GM18502 (cell line): Measurements from ENCODE around the gene KIF26B.
"Not testable (repeated sequence)": the region's sequence is repeated elsewhere in the genome, so short reads cannot be mapped to it uniquely, and the experiment has no call there.

ENCODE experiments used
- ATAC-seq: cut with Tn5 transposase; IDR thresholded peaks from one replicate; pipeline ENCODE4 v1.9.1; 2021; ENCODE audit warnings: mild to moderate bottlenecking; ENCODE audit not compliant: unreplicated experiment, poor library complexity

KIF26B gene

DNA sequence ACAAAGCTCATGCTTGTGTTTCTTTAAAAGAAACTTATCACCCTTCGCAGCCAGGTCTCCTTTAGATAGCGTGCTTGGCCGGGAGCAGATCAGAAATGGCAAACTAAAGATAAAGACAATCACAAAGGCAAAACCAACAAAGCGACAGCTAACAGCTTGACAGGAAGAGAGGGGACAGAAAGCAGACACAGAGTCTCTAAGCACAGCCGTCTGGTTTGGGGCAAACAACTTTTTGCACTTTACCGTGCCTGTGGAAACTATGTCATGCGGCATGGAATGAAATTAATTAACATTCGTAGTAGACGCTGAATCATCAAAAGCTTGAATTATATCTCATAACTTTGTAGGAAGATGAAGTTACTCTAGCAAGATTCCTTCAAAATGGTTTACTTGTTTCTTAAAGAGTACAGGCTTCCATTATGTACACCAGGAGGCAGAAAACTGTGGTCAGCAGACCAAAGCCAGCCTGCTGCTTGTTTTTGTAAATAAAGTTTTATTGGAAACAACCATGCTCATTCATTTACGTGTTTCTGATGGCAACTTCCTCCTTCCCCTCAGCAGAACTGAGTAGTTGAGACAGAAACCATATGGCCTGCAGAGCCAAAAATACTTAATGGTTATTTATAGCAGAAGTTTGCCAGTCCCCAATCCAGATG lies 183.2 kb downstream of the KIF26B start:
- ATAC-seq: no peak

DNA sequence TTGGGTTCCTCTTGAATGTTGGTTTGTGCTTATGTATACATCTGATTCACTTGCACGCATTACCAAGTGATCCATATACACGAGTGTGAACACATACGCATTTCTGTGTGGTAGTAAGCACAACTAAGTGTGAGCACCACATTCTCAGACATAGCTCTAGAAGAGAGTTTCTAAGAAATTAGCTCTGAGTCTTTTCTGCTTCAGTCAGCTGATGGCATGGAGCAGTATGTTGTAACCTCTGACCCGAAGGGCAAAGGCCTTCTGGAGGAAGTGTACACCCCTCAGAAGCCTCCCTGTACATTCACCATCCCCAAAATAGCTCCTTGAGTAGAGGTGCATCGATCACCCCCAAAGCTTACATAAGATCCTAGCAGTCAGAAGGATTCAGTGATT lies 183.7 kb downstream of the KIF26B start:
- ATAC-seq: no peak

DNA sequence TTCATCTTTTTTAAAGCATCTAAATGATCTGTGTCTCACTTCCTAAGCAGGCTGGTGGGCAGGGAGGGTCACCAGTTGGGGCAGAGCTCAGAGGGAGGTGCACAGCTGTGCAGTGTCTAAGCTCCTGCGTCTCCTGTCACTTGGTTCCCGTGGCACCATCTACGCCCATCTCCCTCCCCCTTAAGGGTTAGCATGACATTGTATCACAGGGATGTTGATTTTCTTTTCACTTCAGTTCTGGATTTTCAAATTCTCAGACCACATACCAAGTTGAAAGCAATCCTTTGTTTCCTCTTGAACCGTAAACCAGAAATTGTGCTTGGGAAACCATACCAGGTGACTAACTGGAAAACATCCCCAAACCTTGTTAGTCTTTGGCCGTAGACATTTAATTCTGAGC lies 187.0 kb downstream of the KIF26B start:
- no peak for ATAC-seq

DNA sequence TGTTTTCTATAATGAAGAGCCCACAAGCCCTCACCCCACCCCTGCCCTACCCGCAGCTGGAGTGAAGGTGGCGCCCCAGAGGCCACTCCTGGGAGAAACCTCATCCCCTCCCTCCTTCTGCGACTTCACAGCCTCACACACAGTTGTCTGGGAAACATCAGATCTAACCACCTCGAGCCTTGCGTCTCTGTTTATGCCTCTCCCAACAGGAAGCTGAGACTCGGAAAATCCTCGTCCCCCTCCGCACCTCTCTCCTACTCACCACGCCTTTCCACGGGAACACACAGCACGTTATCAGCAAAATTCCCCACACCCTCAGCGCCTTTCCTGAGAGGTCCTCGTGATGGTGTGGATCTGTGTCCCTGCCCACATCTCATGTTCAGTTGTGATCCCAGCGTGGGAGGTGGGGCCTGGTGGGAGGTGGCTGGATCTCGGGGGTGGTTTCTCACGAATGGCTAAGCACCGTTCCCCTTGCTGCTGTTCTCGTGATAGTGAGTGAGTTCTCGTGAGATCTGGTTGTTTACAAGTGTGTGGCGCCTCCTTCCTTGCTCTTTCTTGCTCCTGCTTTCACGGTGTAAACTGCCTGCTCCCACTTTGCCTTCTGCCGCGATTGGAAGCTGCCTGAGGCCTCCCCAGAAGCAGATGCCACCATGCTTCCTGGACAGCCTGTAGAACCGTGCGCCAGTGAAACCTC lies 190.6 kb downstream of the KIF26B start:
- ATAC-seq: no peak

DNA sequence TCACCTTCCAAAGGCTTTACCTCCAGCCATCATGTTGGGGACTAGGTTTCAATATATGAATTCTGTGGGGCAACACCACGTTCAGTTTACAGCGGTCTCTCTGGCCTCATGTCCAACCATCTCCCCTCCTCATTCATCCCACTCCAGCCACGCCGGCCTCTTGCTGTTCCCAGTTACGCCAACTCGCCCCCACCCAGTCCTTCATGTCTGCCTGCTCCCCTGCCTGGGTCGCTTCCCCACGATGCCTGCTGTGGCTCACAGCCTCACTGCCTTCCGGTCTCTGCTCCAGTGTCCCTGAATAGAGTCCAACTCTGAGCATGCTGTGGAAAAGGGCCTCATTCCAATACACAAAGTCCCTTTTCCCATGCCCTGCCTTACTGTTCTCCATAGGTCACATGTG lies 193.8 kb downstream of the KIF26B start:
- ATAC-seq: no peak

DNA sequence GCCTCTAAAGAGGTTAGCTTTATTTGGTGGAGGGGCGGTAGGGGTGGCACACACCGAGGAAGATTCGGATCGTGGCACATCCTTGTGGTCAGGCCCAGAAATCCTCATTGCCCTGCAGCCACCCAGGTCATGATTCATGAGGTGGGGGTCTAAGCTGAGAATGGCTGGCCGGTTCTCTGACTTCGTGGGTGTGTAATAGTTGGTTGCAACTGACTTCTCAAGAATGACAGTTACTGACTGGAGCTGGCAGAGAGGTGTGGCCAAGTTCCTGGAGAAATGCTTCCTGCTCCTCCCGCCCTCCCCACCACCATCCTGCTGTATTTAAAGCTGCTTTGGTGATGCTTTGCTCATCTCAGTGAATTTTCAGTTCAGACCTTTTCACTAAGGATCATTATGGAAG lies 198.6 kb downstream of the KIF26B start:
- ATAC-seq: no peak

DNA sequence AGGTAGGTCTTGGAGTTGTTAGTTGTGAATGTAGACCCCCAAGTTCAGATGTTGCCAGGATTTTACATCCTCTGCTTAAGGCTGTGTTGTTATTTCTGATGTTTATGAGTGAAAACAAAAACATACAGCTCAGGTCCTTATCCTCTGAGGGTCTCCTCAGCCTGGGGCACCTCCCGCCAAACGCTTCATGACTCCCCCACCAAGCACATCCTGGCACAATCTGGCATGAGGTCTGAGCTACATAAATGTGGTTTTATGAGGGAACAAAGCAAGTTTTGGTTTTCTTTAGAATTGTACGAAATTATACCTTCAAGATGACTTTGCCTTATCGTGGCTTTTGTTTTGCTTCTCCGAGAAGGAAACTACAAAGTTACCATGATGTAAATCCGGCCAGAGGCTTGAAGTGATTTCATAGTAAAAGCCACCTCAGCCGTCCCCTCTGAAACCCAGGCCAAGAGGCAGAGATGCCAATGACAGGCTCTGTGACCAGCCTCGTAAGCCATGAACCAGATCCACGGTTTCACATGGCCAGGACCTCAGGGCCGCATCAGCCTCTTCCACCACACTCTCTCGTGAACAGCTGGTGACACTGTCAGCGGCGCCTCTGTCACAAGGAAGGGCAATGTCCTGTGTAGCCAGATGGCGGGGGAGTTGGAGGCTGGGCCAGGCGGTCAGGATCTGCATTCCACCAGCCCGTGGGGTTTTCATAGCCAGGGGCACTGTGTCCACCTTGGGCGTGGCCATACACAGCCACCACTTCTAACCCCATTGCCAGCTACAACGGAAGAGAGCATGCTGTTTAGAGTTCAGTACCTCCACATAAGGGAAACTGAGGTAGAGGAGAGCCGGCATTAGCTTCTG lies 199.4 kb downstream of the KIF26B start:
- ATAC-seq: no peak

DNA sequence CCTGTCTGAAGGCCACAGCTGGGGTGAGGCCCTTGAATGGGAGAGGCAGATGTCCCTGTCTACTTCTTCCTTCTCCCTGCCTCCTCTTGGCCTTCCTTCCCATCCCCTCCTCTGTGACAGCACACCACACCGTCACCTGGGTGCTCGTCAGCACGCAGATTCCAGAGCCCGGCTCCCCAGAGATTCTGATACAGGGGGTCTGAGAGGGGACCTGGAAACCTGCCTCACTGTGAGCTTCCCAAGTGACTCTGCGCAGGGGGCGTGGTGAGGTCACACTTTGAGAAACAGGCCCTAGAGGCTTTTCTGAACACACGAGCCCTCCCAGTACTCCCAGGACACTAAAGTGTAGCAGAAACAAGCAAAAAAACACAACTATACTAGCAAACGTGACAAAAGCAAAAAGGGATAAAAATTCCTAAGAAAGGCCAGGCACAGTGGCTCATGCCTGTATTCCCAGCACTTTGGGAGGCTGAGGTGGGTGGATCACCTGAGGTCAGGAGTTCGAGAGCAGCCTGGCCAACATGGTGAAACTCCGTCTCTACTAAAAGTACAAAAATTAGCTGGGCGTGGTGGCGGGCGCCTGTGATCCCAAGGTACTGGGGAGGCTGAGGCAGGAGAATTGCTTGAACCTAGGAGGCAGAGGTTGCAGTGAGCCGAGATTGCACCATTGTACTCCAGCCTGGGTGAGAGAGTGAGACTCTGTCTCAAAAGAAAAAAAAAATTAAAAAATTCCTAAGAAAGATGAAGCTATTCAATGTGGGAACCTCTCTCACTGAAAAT lies 201.3 kb downstream of the KIF26B start:
- ATAC-seq: not testable (repeated sequence)

DNA sequence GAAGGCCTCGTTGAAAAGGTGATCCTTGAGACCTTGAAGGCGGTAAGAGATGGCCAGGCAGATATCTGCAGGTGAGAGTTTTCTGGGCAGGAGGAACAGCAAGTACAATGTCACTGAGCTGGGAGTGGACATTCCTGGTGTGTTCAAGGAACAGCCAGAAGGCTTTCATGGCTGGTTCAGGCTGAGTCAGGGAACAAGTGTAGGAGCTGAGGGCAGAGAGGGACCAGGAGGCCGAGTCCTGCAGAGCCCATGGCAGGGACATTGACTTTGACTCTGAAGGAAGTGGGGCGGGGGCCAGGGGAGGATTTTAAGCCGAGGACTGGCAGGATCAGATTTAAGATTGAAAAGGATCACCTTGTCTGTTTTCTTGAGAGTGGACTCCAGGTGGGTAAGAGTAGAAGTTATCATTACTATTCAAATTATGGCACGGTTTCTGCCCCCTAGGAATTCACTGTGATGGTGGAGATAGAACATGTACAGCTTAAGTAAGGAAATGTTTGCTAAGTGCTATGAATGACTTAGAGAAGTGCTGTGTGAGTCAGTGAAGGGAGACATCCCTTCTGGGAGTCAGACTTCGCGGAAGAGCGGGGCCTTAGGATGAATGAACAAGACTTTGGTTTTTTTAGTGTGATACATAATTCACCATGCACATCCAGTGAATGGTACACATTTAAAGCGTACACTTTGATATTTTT lies 202.3 kb downstream of the KIF26B start:
- no peak for ATAC-seq

DNA sequence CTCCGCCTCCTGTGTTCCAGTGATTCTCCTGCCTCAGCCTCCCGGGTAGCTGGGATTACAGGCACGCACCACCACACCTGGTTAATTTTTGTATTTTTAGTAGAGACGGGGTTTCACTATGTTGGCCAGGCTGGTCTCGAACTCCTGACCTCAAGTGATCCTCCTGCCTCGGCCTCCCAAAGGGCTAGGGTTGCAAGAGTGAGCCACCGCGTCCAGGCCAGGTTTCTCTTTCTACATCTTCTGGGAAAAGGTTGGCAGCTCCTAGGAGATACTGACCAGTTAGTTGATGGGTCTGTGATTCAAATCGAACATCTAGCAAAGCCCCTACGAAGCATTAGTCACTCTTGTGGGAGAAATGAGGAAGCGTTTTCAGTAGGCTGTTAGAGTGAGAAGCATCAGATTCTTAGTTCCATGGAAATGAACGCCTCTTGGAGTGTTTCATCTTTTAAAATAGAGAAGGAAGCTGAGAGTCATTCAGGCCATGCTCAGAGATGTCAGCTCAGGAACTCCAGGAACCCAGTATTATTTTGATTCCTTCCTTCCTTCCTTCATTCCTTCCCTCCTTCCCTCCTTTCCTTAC lies 204.4 kb downstream of the KIF26B start:
- not testable (repeated sequence) for ATAC-seq

DNA sequence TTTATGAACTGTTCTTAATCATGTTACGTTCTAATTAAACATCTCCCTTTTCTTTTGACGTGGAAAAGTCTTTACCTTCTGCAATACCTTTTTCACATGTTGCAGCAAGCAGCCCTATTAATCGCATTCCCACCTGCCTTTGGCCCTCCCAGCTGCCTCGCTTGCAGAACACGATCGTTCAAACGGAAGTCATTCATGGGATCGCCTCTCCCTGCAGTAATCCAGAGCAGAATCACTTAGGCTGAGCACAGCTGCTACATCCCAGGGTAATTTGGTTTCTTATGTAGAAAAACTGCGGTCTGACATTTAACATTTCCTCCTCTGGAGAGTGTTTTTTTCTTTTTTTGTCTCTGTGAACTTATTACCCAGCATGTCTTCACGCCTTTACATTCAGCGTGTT lies 206.3 kb downstream of the KIF26B start:
- ATAC-seq: no peak

DNA sequence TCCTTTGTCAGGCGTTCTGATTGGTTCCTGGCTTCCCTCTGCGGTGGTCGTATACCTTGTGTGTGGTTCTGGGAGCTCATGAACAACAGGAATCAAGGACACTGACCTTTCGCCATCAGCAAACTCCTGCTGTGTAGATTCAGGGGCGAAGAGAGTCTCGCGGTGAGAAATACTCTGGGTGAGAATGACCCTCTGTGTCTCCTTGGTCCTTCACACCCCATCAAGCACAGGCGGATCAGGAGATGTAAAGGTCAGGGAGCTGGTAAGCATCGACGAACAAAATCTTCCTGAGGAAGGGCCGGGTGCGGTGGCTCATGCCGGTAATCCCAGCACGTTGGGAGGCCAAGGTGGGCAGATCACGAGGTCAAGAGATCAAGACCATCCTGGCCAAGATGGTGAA lies 207.2 kb downstream of the KIF26B start:
- no peak for ATAC-seq

DNA sequence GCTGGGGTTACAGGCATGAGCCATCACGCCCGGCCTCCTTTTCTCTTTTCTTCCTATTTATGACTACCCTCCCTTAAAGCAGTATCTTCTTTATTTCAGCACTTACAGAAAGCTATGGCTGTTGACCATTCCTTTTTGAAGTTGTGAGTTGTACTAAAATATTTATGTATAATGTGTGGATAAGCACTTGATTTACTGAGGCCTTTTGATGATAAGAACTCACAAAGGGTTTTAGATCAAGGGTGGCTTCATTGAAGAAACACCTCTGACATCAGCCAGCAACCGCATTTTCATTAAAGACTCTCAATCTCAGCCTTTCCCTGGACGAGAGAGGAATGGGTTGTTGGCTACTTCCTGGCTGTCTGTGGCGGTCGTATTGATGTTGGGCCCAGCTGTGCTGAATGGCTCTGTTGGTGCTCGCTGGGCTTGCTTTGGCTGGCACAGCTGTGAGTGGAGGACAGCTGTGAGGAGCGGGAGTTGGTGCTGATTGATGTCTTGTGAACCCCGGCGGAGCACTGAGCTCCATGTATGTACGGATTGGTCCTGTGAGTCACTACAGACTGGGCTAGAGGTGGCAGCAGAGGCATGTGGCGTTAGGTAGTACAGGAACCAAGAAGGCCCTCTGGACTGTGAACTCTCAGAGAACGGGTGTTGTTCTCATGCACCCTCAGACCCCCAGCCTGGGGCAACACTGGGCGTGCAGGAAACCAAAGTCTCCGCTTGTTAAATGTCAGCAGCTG lies 208.8 kb downstream of the KIF26B start:
- ATAC-seq: no peak

DNA sequence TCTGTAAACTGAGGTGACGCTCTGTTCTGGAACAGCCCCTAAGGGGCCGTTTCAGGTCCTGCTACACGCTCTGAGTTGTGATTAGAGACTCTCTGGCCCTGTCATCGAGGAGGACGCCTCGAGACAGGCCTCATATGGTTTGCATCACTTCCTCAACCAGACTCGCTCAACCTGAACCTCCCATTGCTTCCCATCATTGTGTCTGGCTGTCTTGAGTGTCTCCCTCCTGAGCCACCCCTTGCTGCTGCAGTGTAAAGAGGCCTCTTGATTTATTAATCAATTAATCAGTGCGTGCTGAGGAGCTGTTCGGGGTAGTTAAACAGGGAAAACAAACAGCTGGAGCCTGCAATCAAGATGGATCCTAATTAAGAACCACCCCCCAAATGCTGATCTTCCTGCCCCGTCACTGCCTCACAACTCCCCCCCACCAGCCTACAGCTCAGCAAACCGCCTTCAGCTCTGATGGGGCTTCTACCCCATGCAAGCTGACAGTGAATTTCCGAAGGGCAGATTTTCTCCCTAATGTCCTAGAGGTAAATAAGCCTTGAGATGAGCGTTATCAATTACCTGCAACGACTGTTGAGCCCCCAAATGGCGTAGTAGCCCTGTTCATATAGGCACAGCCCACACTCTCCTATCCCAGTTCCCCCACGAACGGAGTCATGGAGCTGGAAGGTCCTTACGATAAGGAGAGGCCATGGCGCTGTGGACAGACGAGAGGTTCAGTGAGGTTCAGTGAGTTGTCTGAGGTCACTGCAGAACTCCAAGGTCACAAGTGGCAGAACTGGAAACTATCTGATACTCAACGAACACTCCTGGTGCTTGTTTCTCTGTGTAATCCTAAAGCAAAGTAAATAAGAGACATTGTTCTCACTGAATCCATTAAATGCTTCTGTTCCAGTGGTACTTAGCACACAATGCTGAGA lies 210.6 kb downstream of the KIF26B start:
- no peak for ATAC-seq

DNA sequence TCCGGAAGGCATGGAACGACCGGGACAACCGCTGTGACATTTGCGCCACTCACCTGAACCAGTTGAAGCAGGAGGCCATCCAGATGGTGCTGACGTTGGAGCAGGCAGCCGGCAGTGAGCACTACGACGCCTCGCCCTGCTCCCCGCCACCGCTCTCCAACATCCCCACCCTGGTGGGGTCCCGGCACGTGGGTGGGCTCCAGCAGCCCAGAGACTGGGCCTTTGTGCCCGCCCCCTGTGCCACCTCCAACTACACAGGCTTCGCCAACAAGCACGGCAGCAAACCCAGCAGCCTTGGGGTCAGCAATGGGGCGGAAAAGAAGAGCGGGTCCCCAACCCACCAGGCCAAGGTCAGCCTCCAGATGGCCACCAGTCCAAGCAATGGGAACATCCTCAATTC lies 212.1 kb downstream of the KIF26B start:
- ATAC-seq: no peak

DNA sequence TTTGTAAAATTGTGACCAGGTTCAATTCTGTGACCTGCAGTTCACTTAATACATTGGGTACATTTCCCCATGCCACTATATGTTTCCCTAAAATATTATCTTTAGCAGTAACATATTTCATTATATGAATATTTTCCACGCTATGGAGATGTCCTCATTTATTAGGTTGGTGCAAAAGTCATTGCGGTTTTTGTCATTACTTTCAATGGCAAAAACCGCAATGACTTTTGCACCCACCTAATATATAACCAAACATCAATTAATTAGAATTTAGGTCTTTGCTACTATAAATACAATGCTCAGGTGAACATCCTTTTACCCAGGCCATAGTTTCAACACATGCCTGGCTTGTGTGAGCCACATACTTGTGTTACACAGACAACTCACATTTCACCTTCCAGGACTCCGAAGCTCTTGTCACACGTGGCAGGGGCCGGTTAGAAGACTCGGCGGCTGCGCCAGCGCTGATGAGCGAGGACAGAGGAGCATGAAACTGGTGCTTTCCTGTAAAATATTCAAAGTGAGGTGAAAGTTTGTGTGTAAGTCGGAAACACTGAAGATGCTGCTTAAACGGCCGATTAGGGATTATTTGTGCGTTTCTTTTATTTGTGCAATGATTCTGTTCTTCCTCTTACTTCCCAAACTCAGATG lies 215.5 kb downstream of the KIF26B start:
- ATAC-seq: no peak

DNA sequence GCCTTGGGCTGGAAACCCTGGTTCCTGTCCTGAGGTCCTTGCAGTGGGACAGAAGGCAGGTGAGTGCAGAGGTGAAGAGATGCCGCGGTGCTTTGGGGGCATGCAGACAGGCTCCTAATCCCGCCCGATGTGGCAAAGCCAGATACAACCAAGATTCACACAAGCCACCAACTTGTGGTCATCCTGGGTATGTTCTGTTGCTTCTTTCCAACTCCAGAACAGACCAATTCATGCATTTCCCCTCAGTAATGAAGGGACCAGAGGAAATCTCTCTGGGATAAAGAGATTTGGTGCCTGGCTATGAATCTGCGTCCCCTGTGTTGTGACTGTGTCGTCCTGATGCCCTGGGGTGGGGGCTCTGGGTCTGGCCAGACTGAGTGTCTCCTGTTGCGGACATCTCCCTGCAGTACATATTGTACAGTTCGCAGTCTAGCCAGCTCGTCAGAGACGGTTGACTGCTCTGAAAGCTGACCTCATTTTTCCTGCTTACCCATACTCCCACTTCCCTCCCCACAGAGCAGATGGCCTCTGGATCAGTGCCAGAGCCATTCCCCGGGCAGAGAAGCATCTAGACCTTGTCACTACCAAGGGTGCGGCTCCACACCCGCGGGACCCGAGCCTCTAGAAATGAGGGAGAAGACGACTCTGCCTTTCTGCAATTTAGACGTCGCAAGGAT lies 216.3 kb downstream of the KIF26B start:
- ATAC-seq: no peak
